ENCODE results near the gene SPOCK3. TPM values are rescaled to one million over a fixed set of nuclear protein-coding genes. Genes with fewer than 3 reads are reported as not detected.

Gene SPOCK3
- total and polyA plus RNA-seq, 2 experiments from 2014 or later, result 1.6 to 4.1 TPM

DNA sequence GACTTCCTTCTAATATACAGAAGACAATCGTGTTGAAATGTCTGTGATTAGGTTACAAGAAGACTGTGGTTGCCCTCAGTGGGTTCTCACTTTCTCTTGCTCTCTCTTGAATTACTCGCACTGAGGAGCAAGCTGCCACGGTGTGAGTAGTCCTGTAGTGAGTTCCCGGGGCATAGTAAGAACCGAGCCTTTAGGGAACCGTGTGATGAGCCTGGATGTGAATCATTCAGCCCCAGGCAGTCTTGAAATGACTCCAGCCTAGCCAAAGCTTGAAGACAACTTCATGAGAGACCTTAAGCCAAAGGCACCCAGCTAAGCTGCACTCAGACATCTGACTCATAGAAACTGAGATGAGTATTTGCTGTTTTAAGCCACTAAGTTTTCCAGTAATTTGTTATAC lies 292.7 kb downstream of the SPOCK3 start:
- H3F3A ChIP-seq (replicated peaks; ENCODE audit: low read depth), result no peaks in the 10 kb centered on the region
- Mint-ChIP-seq H3K36me3 (ENCODE audit: low read depth) (no peaks in the 10 kb centered on the region), H3K4me3 (no peak overlapping the region), H3K27me3 (ENCODE audit: insufficient read depth, low read depth, poor library complexity) (no peaks in the 10 kb centered on the region), H3K9me3 (no peaks in the 10 kb centered on the region), H3K4me1 (no peaks in the 10 kb centered on the region), H3K27ac (peak overlapping the region; percentile 77; the same call in 1 of the 2 replicates)
- no peak for ATAC-seq
- H3K4me1 ChIP-seq (ENCODE audit: insufficient read depth), result no peaks in the 10 kb centered on the region
- no peaks in the 10 kb centered on the region for H3K79me2 ChIP-seq (replicated peaks; ENCODE audit: insufficient read depth)
- H3K27me3 ChIP-seq (ENCODE audit: insufficient read depth), result no peaks in the 10 kb centered on the region
- no peak overlapping the region for H2AFZ ChIP-seq
- H3K4me3 ChIP-seq, result no peak overlapping the region
- no peaks in the 10 kb centered on the region for H4K20me1 ChIP-seq (replicated peaks; ENCODE audit: insufficient read depth)
- H3K36me3 ChIP-seq (ENCODE audit: insufficient read depth), result no peaks in the 10 kb centered on the region
- TF ChIP-seq POLR2AphosphoS5 (IDR thresholded peaks at IDR 0.05; ENCODE audit: low read depth) (no peak), JUNB (IDR thresholded peaks at IDR 0.05; ENCODE audit: unreplicated experiment) (no peak), EZH2phosphoT487 (IDR thresholded peaks at IDR 0.05; ENCODE audit: unreplicated experiment) (no peak), ZNF331 (CRISPR knock-in tag; IDR thresholded peaks at IDR 0.05; ENCODE audit: low read depth) (no peak), EZH2 (IDR thresholded peaks at IDR 0.05; ENCODE audit: low read depth, unreplicated experiment) (no peak), ZNF114 (CRISPR knock-in tag; IDR thresholded peaks at IDR 0.05) (no peak), NANOG (IDR thresholded peaks at IDR 0.05; ENCODE audit: borderline replicate concordance) (no peak), CREB1 (CRISPR knock-in tag; IDR thresholded peaks at IDR 0.05; ENCODE audit: low read depth) (no peak)
- TF ChIP-seq, protein P1, sequence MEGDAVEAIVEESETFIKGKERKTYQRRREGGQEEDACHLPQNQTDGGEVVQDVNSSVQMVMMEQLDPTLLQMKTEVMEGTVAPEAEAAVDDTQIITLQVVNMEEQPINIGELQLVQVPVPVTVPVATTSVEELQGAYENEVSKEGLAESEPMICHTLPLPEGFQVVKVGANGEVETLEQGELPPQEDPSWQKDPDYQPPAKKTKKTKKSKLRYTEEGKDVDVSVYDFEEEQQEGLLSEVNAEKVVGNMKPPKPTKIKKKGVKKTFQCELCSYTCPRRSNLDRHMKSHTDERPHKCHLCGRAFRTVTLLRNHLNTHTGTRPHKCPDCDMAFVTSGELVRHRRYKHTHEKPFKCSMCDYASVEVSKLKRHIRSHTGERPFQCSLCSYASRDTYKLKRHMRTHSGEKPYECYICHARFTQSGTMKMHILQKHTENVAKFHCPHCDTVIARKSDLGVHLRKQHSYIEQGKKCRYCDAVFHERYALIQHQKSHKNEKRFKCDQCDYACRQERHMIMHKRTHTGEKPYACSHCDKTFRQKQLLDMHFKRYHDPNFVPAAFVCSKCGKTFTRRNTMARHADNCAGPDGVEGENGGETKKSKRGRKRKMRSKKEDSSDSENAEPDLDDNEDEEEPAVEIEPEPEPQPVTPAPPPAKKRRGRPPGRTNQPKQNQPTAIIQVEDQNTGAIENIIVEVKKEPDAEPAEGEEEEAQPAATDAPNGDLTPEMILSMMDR (conservative IDR thresholded peaks at IDR 0.05; ENCODE audit: low read depth in 2 of 2), result no peak
- TF ChIP-seq, protein P2, sequence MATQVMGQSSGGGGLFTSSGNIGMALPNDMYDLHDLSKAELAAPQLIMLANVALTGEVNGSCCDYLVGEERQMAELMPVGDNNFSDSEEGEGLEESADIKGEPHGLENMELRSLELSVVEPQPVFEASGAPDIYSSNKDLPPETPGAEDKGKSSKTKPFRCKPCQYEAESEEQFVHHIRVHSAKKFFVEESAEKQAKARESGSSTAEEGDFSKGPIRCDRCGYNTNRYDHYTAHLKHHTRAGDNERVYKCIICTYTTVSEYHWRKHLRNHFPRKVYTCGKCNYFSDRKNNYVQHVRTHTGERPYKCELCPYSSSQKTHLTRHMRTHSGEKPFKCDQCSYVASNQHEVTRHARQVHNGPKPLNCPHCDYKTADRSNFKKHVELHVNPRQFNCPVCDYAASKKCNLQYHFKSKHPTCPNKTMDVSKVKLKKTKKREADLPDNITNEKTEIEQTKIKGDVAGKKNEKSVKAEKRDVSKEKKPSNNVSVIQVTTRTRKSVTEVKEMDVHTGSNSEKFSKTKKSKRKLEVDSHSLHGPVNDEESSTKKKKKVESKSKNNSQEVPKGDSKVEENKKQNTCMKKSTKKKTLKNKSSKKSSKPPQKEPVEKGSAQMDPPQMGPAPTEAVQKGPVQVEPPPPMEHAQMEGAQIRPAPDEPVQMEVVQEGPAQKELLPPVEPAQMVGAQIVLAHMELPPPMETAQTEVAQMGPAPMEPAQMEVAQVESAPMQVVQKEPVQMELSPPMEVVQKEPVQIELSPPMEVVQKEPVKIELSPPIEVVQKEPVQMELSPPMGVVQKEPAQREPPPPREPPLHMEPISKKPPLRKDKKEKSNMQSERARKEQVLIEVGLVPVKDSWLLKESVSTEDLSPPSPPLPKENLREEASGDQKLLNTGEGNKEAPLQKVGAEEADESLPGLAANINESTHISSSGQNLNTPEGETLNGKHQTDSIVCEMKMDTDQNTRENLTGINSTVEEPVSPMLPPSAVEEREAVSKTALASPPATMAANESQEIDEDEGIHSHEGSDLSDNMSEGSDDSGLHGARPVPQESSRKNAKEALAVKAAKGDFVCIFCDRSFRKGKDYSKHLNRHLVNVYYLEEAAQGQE (IDR thresholded peaks at IDR 0.05; ENCODE audit: unreplicated experiment), result no peak
- TF ChIP-seq, protein P3, sequence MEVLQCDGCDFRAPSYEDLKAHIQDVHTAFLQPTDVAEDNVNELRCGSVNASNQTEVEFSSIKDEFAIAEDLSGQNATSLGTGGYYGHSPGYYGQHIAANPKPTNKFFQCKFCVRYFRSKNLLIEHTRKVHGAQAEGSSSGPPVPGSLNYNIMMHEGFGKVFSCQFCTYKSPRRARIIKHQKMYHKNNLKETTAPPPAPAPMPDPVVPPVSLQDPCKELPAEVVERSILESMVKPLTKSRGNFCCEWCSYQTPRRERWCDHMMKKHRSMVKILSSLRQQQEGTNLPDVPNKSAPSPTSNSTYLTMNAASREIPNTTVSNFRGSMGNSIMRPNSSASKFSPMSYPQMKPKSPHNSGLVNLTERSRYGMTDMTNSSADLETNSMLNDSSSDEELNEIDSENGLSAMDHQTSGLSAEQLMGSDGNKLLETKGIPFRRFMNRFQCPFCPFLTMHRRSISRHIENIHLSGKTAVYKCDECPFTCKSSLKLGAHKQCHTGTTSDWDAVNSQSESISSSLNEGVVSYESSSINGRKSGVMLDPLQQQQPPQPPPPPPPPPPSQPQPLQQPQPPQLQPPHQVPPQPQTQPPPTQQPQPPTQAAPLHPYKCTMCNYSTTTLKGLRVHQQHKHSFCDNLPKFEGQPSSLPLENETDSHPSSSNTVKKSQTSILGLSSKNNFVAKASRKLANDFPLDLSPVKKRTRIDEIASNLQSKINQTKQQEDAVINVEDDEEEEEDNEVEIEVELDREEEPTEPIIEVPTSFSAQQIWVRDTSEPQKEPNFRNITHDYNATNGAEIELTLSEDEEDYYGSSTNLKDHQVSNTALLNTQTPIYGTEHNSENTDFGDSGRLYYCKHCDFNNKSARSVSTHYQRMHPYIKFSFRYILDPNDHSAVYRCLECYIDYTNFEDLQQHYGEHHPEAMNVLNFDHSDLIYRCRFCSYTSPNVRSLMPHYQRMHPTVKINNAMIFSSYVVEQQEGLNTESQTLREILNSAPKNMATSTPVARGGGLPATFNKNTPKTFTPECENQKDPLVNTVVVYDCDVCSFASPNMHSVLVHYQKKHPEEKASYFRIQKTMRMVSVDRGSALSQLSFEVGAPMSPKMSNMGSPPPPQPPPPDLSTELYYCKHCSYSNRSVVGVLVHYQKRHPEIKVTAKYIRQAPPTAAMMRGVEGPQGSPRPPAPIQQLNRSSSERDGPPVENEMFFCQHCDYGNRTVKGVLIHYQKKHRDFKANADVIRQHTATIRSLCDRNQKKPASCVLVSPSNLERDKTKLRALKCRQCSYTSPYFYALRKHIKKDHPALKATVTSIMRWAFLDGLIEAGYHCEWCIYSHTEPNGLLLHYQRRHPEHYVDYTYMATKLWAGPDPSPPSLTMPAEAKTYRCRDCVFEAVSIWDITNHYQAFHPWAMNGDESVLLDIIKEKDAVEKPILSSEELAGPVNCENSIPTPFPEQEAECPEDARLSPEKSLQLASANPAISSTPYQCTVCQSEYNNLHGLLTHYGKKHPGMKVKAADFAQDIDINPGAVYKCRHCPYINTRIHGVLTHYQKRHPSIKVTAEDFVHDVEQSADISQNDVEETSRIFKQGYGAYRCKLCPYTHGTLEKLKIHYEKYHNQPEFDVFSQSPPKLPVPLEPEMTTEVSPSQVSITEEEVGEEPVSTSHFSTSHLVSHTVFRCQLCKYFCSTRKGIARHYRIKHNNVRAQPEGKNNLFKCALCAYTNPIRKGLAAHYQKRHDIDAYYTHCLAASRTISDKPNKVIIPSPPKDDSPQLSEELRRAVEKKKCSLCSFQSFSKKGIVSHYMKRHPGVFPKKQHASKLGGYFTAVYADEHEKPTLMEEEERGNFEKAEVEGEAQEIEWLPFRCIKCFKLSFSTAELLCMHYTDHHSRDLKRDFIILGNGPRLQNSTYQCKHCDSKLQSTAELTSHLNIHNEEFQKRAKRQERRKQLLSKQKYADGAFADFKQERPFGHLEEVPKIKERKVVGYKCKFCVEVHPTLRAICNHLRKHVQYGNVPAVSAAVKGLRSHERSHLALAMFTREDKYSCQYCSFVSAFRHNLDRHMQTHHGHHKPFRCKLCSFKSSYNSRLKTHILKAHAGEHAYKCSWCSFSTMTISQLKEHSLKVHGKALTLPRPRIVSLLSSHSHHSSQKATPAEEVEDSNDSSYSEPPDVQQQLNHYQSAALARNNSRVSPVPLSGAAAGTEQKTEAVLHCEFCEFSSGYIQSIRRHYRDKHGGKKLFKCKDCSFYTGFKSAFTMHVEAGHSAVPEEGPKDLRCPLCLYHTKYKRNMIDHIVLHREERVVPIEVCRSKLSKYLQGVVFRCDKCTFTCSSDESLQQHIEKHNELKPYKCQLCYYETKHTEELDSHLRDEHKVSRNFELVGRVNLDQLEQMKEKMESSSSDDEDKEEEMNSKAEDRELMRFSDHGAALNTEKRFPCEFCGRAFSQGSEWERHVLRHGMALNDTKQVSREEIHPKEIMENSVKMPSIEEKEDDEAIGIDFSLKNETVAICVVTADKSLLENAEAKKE (CRISPR knock-in tag; IDR thresholded peaks at IDR 0.05), result no peak
- TF ChIP-seq, protein P4, sequence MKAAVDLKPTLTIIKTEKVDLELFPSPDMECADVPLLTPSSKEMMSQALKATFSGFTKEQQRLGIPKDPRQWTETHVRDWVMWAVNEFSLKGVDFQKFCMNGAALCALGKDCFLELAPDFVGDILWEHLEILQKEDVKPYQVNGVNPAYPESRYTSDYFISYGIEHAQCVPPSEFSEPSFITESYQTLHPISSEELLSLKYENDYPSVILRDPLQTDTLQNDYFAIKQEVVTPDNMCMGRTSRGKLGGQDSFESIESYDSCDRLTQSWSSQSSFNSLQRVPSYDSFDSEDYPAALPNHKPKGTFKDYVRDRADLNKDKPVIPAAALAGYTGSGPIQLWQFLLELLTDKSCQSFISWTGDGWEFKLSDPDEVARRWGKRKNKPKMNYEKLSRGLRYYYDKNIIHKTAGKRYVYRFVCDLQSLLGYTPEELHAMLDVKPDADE (IDR thresholded peaks at IDR 0.05), result no peak
- H3K4me2 ChIP-seq, result no peak overlapping the region
- no peaks in the 10 kb centered on the region for H3K9me2 ChIP-seq (ENCODE audit: insufficient read depth)
- no peak for DNase-seq (ENCODE audit: low spot score)
- H3K27ac ChIP-seq (ENCODE audit: low read depth), result no peak overlapping the region

All from GM23338 (cell line).